H1 (cell line): ENCODE measurements around the gene C2CD4B. TPM values are rescaled to one million over a fixed set of nuclear protein-coding genes. Genes with fewer than 3 reads are reported as not detected.

Experiments
- CTCF ChIA-PET: fragments of 300-600 bp; sonication (Branson Sonifier 250); formaldehyde crosslinking; loops from one replicate; lab custom pipeline; 2021; ENCODE audit not compliant: partially characterized antibody; lab: Charles Lee
- POLR2A ChIA-PET: fragments of 300-600 bp; sonication (Branson Sonifier 250); formaldehyde crosslinking; loops from one replicate; lab custom pipeline; 2021; ENCODE audit warnings: inconsistent platforms; ENCODE audit not compliant: partially characterized antibody; lab: Charles Lee
- DNase-seq, 2 experiments: peaks; one replicate each; pipeline versions ENCODE4 v3.0.0 to v3.0.0-alpha.2; 2010 to 2022; ENCODE audit warnings: low spot score in 2 of 2, low read depth in 1 of 2, mixed read lengths in 1 of 2
- FAIRE-seq: peaks from 2 replicates; lab custom pipeline; 2011; peaks lifted over from hg19 to GRCh38; lab: Jason Lieb, UNC
- H2AFZ ChIP-seq: 2 replicates; pipeline ENCODE4 v1.8.1; 2012; ENCODE audit warnings: low read length, inconsistent platforms
- H2AK5ac ChIP-seq: 2 replicates; pipeline ENCODE4 v1.6.1; 2013; ENCODE audit warnings: low read depth, low read length
- H2BK120ac ChIP-seq: replicated peaks from 2 replicates; pipeline ENCODE3; 2013; ENCODE audit warnings: low read depth, low read length, inconsistent platforms
- H2BK12ac ChIP-seq: 2 replicates; pipeline ENCODE4 v1.6.1; 2013; ENCODE audit warnings: low read depth, low read length
- H2BK15ac ChIP-seq: 2 replicates; pipeline ENCODE4 v1.6.1; 2013; ENCODE audit warnings: low read length
- H2BK20ac ChIP-seq: 2 replicates; pipeline ENCODE4 v1.6.1; 2013; ENCODE audit warnings: low read length
- H2BK5ac ChIP-seq: 2 replicates; pipeline ENCODE4 v1.6.1; 2013; ENCODE audit warnings: low read depth, low read length
- H3K14ac ChIP-seq: 2 replicates; pipeline ENCODE4 v1.6.1; 2013; ENCODE audit warnings: inconsistent platforms; ENCODE audit not compliant: insufficient read length
- H3K18ac ChIP-seq: 2 replicates; pipeline ENCODE4 v1.6.1; 2013; ENCODE audit warnings: low read length; ENCODE audit errors: extremely low read depth
- H3K23ac ChIP-seq: 2 replicates; pipeline ENCODE4 v1.6.1; 2013; ENCODE audit warnings: inconsistent platforms; ENCODE audit not compliant: insufficient read length
- H3K23me2 ChIP-seq: 2 replicates; pipeline ENCODE4 v1.6.1; 2013; ENCODE audit warnings: low read depth, low read length
- H3K27ac ChIP-seq: 2 replicates; pipeline ENCODE4 v1.6.1; 2011; ENCODE audit warnings: low read depth, low read length, inconsistent platforms
- H3K27me3 ChIP-seq, 4 experiments: replicated peaks in 1 of 4; 1 replicate in 1 of 4; 2 replicates in 3 of 4; pipeline versions ENCODE4 v1.6.1 to v1.8.1; 2011 to 2013; ENCODE audit warnings: low read length in 3 of 4, mild to moderate bottlenecking in 3 of 4, inconsistent platforms in 2 of 4, mixed read lengths in 2 of 4, moderate library complexity in 1 of 4; ENCODE audit not compliant: control insufficient read depth in 3 of 4, insufficient read depth in 3 of 4; ENCODE audit errors: extremely low read depth in 1 of 4
- H3K36me3 ChIP-seq, 4 experiments: 2 replicates each; pipeline versions ENCODE4 v1.6.1 to v1.8.1; 2011 to 2013; ENCODE audit warnings: mild to moderate bottlenecking in 4 of 4, low read length in 3 of 4, moderate library complexity in 2 of 4, control low read depth in 1 of 4, inconsistent platforms in 1 of 4; ENCODE audit not compliant: insufficient read depth in 4 of 4, control insufficient read depth in 2 of 4
- H3K4ac ChIP-seq: replicated peaks from 2 replicates; pipeline ENCODE3; 2013; ENCODE audit warnings: low read length, low read depth, mixed read lengths, inconsistent platforms; ENCODE audit not compliant: insufficient read length
- H3K4me1 ChIP-seq, 4 experiments: replicated peaks in 1 of 4; 1 replicate in 1 of 4; 2 replicates in 3 of 4; pipeline versions ENCODE4 v1.6.1 to v1.8.1; 2011 to 2013; ENCODE audit warnings: low read length in 3 of 4, inconsistent platforms in 2 of 4, mixed read lengths in 1 of 4; ENCODE audit not compliant: insufficient read depth in 4 of 4, control insufficient read depth in 3 of 4
- H3K4me2 ChIP-seq, 2 experiments: 2 replicates each; pipeline versions ENCODE4 v1.6.1 to v1.8.1; 2011 to 2013; ENCODE audit warnings: low read depth in 2 of 2, low read length in 2 of 2, control low read depth in 1 of 2, inconsistent platforms in 1 of 2, mild to moderate bottlenecking in 1 of 2; ENCODE audit not compliant: insufficient read depth in 1 of 2
- H3K4me3 ChIP-seq, 4 experiments: fragments of 200-600, 300-600 bp in 1 of 4; sonication (generic), shearing (Covaris generic), sonication (Bioruptor Twin) in 1 of 4; 2 replicates each; pipeline versions ENCODE4 v1.5.1 to v1.8.1; 2011 to 2016; ENCODE audit warnings: low read length in 4 of 4, low read depth in 3 of 4, control low read depth in 2 of 4, inconsistent platforms in 2 of 4, mild to moderate bottlenecking in 2 of 4, mixed read lengths in 1 of 4, moderate library complexity in 1 of 4; ENCODE audit not compliant: insufficient read depth in 2 of 4; ENCODE audit errors: extremely low read depth in 1 of 4
- H3K56ac ChIP-seq: replicated peaks from 2 replicates; pipeline ENCODE3; 2013; ENCODE audit warnings: low read depth, mild to moderate bottlenecking, mixed read lengths, low read length, inconsistent platforms; ENCODE audit not compliant: insufficient read length
- H3K79me1 ChIP-seq: 2 replicates; pipeline ENCODE4 v1.6.1; 2013; ENCODE audit warnings: low read depth, low read length, control low read depth
- H3K79me2 ChIP-seq, 2 experiments: 2 replicates each; pipeline versions ENCODE4 v1.6.1 to v1.8.1; 2012 to 2013; ENCODE audit warnings: low read length in 2 of 2, mild to moderate bottlenecking in 2 of 2, inconsistent platforms in 1 of 2; ENCODE audit not compliant: insufficient read depth in 2 of 2, control insufficient read depth in 1 of 2
- H3K9ac ChIP-seq, 4 experiments: replicated peaks in 1 of 4; 1 replicate in 1 of 4; 2 replicates in 3 of 4; pipeline versions ENCODE4 v1.6.1 to v1.8.1; 2011 to 2013; ENCODE audit warnings: low read depth in 3 of 4, low read length in 3 of 4, control low read depth in 2 of 4, mild to moderate bottlenecking in 2 of 4, moderate library complexity in 2 of 4, inconsistent platforms in 1 of 4; ENCODE audit errors: extremely low read depth in 1 of 4
- H3K9me3 ChIP-seq, 2 experiments: 2 replicates each; pipeline versions ENCODE4 v1.6.1 to v1.8.1; 2012 to 2013; ENCODE audit warnings: mild to moderate bottlenecking in 2 of 2, moderate library complexity in 2 of 2, control low read depth in 1 of 2, inconsistent platforms in 1 of 2, low read depth in 1 of 2, low read length in 1 of 2, mixed read lengths in 1 of 2; ENCODE audit not compliant: insufficient read depth in 2 of 2
- H4K20me1 ChIP-seq, 2 experiments: replicated peaks in 1 of 2; 2 replicates each; pipeline versions ENCODE3 to v1.8.1; 2011 to 2013; ENCODE audit warnings: inconsistent platforms in 2 of 2, low read length in 2 of 2, mild to moderate bottlenecking in 1 of 2; ENCODE audit not compliant: insufficient read depth in 2 of 2, control insufficient read depth in 1 of 2
- H4K5ac ChIP-seq: 2 replicates; pipeline ENCODE4 v1.6.1; 2013; ENCODE audit warnings: low read length, low read depth, mixed read lengths, inconsistent platforms; ENCODE audit not compliant: insufficient read length
- H4K8ac ChIP-seq: 2 replicates; pipeline ENCODE4 v1.8.0; 2013; ENCODE audit warnings: mild to moderate bottlenecking, moderate library complexity, low read length, inconsistent platforms; ENCODE audit not compliant: insufficient read depth; ENCODE audit errors: extremely low read depth
- H4K91ac ChIP-seq: replicated peaks from 2 replicates; pipeline ENCODE3; 2013; ENCODE audit warnings: low read length, mixed read lengths, inconsistent platforms; ENCODE audit not compliant: insufficient read length
- CBX8 ChIP-seq: fragments of 300-800, 300-1000 bp; sonication (generic); IDR thresholded peaks from 2 replicates; pipeline ENCODE4 v1.7.1; 2016; ENCODE audit warnings: low read depth, low read length, borderline replicate concordance
- KDM1A ChIP-seq: fragments of 200-600, 300-600 bp; sonication (generic); IDR thresholded peaks from 2 replicates; pipeline ENCODE4 v1.7.1; 2016; ENCODE audit warnings: mild to moderate bottlenecking, low read length, borderline replicate concordance
- MAFK ChIP-seq: IDR thresholded peaks from 2 replicates; pipeline ENCODE4 v1.6.1; 2012; ENCODE audit warnings: low read depth, mild to moderate bottlenecking, improper control_type of control experiment, low read length
- POLR2AphosphoS5 ChIP-seq: IDR thresholded peaks from 2 replicates; pipeline ENCODE4 v1.6.1; 2011; ENCODE audit warnings: low read depth, low read length
- SIN3A ChIP-seq, 2 experiments: IDR thresholded peaks in 1 of 2; conservative IDR thresholded peaks in 1 of 2; 2 replicates each; pipeline ENCODE4 v1.6.1; 2011 to 2012; ENCODE audit warnings: low read length in 2 of 2, improper control_type of control experiment in 1 of 2, low read depth in 1 of 2, mild to moderate bottlenecking in 1 of 2
- SP1 ChIP-seq: IDR thresholded peaks from 2 replicates; pipeline ENCODE4 v1.6.1; 2011; ENCODE audit warnings: low read depth, low read length
- SP2 ChIP-seq: IDR thresholded peaks from 2 replicates; pipeline ENCODE4 v1.6.1; 2012; ENCODE audit warnings: mild to moderate bottlenecking, low read length, inconsistent platforms
- WGBS, 2 experiments: shearing (Covaris generic) in 1 of 2; methylation state at CpG; one replicate each; pipeline versions ENCODE4 v1.1.6 to v1.1.7; 2013 to 2015; ENCODE audit warnings: low lambda C conversion rate in 2 of 2, mixed read lengths in 2 of 2, inconsistent platforms in 1 of 2, low coverage in 1 of 2, missing lambda C conversion rate in 1 of 2; ENCODE audit not compliant: insufficient replicate concordance in 2 of 2, insufficient coverage in 1 of 2, insufficient read length in 1 of 2; ENCODE audit errors: extremely low coverage in 1 of 2, missing lambda C conversion rate in 1 of 2; 5-methylcytosine and 5-hydroxymethylcytosine counted together
- polyA plus RNA-seq, 7 experiments: library from polyadenylated mRNA; depleted of rRNA in 3 of 7; stranded (reverse) in 5 of 7; unstranded in 2 of 7; fragments of >200 nt in 5 of 7; fragments of 200-250 nt in 2 of 7; gene quantifications; 1 replicate in 5 of 7; 2 replicates in 1 of 7; 4 replicates in 1 of 7; pipeline versions ENCODE4 v1.2.1 to v1.2.3, GENCODE V29; 2011 to 2013; ENCODE audit warnings: missing spikeins in 2 of 7, mixed read lengths in 2 of 7
- total RNA-seq: library from RNA; stranded (reverse); fragmentation: NEBNext Ultra II Directional; extraction: Animal tissue kit (Norgen Biotek cat#: 25700); gene quantifications from 2 replicates; pipeline ENCODE4 v1.2.1, GENCODE V29; 2021
- TF ChIP-seq, protein P1 (sequence below): IDR thresholded peaks from 2 replicates; pipeline ENCODE4 v1.6.1; 2012; ENCODE audit warnings: inconsistent platforms
- TF ChIP-seq, protein P2 (sequence below): IDR thresholded peaks from 2 replicates; pipeline ENCODE4 v1.6.1; 2011; ENCODE audit warnings: low read depth, mild to moderate bottlenecking, low read length; ENCODE audit not compliant: insufficient read depth

C2CD4B gene
- total and polyA plus RNA-seq, 2 of the 8 experiments (the other 6 are each of a cell fraction or from before 2014, with no cell fraction given) = 0.12 to 0.73 TPM

- H2BK12ac ChIP-seq = no peak overlapping the region
- no peak overlapping the region for H2AK5ac ChIP-seq
- H2BK15ac ChIP-seq = no peak overlapping the region
- H3K9me3 ChIP-seq = peaks cover 0 to 8% of the 10 kb centered on the region in 2 experiments; a peak in 1 of 4 replicates
- no peak overlapping the region for H4K5ac ChIP-seq
- H3K27me3 ChIP-seq = no peaks in the 10 kb centered on the region
- no peak for FAIRE-seq
- TF ChIP-seq, protein P1, sequence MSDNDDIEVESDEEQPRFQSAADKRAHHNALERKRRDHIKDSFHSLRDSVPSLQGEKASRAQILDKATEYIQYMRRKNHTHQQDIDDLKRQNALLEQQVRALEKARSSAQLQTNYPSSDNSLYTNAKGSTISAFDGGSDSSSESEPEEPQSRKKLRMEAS = no peak
- TF ChIP-seq, protein P2, sequence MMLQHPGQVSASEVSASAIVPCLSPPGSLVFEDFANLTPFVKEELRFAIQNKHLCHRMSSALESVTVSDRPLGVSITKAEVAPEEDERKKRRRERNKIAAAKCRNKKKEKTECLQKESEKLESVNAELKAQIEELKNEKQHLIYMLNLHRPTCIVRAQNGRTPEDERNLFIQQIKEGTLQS = no peak
- TF ChIP-seq MAFK (no peak), SP1 (no peak), SIN3A (conservative IDR thresholded peaks at IDR 0.05 in 1 of 2, IDR thresholded peaks at IDR 0.05 in 1 of 2; ENCODE audit: low read depth in 1 of 2, low read length in 2 of 2) (no peak), SP2 (no peak), CBX8 (no peak), POLR2AphosphoS5 (no peak), KDM1A (no peak)
- H3K23me2 ChIP-seq = no peaks in the 10 kb centered on the region; the same call in 1 of the 2 replicates
- H3K56ac ChIP-seq = no peak overlapping the region
- no peak overlapping the region for H3K4ac ChIP-seq
- H3K14ac ChIP-seq = no peak overlapping the region
- H3K4me3 ChIP-seq = no peak overlapping the region
- no peak overlapping the region for H2BK20ac ChIP-seq
- H4K91ac ChIP-seq = no peak overlapping the region
- no peaks in the 10 kb centered on the region for H3K79me2 ChIP-seq
- H4K20me1 ChIP-seq = no peaks in the 10 kb centered on the region
- CTCF ChIA-PET = interaction anchor here (0.8 to 1.5 kb wide), 3 partner anchors 34 to 67 kb away, joined by 3 read pairs; no protein-coding TSS in a partner anchor
- no peak overlapping the region for H2BK120ac ChIP-seq
- H3K23ac ChIP-seq = no peak overlapping the region
- POLR2A ChIA-PET = no interaction called here
- no peaks in the 10 kb centered on the region for H3K36me3 ChIP-seq
- no peaks in the 10 kb centered on the region for H3K79me1 ChIP-seq
- no peak overlapping the region for H4K8ac ChIP-seq
- no peak overlapping the region for H2BK5ac ChIP-seq
- WGBS, 2 experiments = 90% methylated on average over 1 of the region's 1 CpG; no CpG with 5 or more reads in 1 of the 2 experiments
- H3K4me2 ChIP-seq = no peak overlapping the region
- DNase-seq = no peak
- no peak overlapping the region for H3K18ac ChIP-seq
- no peaks in the 10 kb centered on the region for H3K4me1 ChIP-seq
- H2AFZ ChIP-seq = no peak overlapping the region
- H3K9ac ChIP-seq = no peak overlapping the region
- H3K27ac ChIP-seq = no peak overlapping the region
Measured at GRCh38 chr15:62187910-62188309, 22.8 kb upstream of the C2CD4B start.
